NCI-H345 treated with DMSO at 0.1 percent for 48 hours (cell line): ENCODE measurements around the gene ORM2.
A peak's percentile ranks its signal among the peaks of the same experiment; 100 is the strongest.
"Not testable (repeated sequence)": the region's sequence is repeated elsewhere in the genome, so short reads cannot be mapped to it uniquely, and the experiment has no call there.

Experiments
- DNase-seq: peaks from one replicate; lab custom pipeline; 2025; ENCODE audit not compliant: unreplicated experiment; lab: John Stamatoyannopoulos, UW

Gene ORM2

DNA sequence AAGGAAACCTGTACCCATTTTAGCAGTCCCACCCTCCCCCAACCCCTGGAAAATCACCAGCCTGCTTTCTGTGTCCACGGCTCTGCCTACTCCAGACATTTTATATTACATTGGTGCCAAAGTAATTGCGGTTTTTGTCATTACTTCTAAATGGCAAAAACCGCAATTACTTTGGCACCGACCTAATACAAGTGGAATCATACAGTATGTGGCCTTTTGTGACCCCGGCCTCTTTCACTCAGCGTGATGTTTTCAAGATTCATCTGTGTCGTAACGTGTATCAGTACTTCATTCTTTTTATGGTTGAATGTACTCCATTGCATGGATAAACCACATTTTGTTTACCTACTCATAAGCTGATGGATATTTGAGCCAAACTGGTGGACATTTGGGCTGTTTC is 16.5 kb upstream of the ORM2 start:
- DNase-seq: no peak

DNA sequence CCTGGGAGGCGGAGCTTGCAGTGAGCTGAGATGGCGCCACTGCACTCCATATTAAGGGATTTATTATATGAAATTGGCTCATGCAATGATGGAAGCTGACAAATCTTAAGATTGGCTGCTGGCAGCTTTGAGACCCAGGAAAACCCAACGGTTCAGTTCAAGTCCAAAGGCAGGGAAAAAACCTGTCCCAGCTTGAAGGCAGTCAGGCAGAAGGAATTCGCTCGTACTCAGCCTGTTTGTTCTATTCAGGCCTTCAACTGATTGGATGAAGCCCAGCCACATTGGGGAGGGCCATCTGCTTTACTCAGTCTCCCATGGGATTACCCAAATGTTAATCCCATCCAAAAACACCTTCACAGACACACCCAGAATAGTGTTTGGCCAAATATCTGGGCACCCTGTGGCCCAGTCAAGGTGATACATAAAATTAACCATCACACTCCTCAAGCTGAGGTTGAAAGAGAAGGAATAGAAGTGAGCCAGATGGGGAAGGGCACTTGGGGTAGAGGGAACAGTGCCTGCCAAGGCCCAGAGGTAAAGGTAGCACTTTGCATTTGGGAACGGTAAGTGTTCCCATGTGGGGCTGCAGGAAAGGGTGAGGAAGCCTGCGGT is 15.3 kb upstream of the ORM2 start:
- DNase-seq: no peak

DNA sequence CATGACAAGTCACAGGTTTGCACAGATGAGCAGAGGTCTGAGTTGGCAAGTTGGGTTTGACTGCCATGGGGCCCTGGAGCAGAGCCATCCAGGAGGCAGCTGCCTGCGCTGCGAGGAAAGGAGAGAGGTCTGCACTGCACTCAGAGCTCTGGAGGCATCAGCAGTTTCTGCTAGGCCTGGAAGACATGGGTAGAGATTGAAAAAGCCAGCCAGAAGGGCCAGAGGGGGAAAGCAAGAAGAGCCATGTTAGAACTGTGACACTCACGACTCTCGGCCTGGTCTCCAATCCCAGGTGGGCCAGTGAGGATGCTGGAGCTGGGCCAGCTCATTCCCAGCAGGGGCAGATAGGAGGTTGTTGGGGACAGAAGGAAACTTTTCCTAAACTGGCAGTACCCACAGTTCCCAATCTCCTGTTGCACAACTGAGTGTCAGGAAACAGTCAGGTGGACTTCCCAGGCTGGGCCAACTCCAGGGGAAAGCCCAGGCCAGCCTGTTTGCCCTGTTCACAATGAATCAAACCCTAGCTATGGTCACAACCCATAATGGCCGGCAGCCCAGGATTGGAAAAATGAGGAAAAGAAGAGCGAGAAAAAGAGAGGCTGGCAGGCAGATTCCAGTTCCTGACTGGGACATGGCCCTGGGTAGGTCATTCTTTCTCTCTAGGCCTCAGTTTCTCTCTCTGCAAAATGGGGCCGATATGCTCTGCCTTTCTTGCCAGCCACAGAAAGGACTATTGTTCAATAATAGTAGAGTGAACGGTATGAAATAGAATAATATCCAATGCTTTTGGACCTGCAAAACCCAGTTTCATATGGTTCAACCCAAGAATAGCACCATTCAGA is 14.6 kb upstream of the ORM2 start:
- DNase-seq: no peak

DNA sequence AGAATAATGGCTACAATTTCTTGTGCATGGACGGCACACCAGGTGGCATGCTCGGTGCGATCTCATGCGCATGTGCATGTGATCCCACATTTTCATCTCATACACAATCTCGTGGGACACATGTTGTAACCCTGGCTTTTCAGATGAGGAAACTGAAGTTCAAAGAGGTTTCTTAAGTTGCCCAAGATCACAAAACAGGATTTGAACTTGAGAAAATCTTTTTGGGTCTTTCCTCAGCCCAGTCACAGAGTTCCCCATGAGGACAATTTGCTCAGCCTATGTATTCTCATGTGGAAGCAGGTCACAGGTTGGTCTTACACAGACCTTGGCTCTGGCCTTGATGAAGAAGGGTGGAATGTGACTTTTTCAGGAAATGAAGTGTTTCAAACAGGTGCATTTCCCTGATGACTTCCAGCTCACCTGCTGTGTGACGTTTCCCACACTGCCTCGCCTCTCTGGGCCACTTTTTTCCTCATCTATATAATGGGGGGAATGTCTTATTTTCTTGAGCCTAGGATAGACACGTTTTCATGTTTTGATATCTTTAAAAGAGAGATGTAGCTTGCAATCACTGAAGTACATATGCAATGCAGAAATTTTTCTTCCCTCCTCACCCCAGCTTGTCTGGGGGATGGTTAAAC is 13.8 kb upstream of the ORM2 start:
- DNase-seq: no peak

DNA sequence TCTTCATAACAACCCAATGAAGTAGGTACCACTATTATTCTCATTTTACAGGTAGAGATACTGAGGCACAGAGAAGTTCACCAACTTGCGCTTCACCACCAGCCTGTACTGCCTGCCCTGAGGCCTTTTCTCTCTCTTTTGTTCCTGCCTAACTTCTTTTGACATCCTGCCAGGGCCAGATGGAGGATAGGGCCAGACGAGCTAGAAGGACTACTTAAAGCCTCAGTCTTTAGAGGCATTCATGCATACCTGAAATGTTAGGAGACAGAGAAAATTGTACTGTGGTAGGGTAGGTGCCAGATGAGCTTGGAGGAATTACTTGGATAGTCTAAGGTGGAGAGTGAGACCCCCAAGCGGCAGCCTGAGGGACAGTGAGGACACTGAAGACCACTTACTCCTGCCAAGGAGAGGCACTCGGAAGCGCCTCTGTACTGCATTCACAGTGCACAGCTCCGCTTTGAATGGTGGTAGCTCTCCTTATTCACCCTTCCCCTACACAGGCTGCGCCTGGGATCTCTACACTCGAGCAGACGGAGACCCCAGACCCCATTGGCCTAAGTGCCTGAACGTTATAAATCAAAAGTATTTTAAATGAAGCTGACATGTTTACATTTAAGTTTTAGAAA is 13.0 kb upstream of the ORM2 start:
- DNase-seq: peak; percentile 25

DNA sequence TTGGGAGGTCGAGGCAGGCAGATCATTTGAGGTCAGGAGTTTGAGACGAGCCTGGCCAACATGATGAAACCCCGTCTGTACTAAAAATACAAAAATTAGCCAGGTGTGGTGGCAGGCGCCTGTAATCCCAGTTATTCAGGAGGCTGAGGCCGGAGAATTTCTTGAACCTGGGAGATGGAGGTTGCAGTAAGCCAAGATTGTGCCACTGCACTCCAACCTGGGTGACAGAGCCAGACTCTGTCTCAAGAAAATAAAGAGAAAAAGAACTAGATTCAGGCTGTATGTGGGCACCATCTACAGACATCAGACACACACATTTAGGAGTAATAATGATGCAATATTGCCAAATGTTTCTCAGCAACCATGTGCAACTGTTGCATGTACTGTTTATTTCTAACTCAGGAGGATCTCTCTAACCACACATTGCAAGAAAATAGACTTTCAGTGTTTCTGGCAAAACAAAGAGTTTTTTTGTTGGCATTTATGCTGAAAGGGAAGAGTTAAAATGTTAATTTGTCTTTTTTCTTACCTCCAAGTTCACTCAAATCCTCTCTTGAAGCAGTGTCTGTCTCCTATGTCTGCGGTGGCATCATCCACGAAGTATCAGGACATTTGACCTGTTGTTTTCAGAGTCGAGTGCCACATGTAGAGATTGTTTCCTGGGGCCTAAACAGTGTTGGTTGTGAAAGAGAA is 11.9 kb upstream of the ORM2 start:
- no peak for DNase-seq

DNA sequence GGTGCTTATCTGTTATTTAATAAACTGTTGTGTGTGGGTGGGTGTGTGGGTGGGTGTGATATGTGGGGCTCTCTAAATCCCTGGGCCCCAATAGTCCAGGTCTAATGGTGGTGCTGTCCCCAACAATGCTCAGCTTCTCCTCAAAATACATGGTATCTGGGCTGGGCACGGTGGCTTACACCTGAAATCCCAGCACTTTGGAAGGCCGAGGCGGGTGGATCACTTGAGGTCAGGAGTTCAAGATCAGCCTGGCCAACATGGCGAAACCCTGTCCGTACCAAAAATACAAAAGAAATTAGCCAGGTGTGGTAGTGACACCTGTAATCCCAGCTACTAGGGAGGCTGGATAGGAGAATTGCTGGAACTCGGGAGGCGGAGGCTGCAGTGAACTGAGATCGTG is 11.3 kb upstream of the ORM2 start:
- DNase-seq: no peak

DNA sequence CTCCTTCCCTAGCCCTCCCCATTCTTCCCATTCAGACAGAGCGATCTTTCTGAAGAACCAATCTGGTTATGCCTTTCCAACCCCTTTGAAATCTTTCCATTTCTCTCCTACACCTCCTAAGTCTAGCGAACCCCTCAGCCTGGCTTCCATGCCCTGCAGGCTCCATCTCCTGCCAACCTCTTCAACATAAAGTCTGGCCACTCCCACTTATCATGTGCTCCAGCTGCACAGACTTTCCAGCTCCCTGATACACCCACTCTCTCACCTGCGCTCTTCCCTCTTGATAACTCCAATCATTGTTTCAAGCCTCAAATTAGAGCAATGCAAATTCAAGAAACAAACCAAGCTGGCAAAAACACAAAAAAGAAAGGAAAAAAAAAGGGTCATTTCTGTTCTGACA is 10.5 kb upstream of the ORM2 start:
- DNase-seq: peak; percentile 47

DNA sequence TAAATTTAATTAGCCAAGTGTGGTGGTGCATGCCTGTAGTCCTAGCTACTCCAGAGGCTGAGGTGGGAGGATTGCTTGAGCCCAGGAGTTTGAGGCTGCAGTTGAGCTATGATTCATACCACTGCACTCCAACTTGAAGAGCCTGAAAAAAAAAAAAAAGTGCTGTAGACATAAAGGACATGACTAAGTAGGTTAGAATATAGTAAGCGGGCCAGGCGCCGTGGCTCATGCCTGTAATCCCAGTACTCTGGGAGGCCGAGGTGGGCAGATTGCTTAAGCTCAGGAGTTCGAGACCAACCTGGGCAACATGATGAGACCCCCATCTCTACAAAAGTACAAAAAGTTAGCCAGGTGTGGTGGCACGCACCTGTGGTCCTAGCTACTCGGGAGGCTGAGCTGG is 9.0 kb upstream of the ORM2 start:
- not testable (repeated sequence) for DNase-seq

DNA sequence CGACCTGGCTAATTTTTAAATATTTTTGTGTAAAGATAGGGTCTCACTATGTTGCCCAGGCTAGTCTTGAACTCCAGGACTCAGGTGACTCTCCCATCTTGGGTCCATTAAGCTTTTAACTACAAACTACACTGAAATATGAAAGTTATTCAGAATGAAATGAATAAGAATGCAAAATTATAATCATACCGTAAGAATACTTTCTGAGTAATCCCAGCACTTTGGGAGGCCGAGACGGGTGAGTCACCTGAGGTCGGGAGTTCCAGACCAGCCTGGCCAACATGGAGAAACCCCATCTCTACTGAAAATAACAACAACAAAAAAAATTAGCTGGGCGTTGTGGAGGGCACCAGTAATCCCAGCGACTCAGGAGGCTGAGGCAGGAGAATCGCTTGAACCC is 7.9 kb upstream of the ORM2 start:
- DNase-seq: no peak

DNA sequence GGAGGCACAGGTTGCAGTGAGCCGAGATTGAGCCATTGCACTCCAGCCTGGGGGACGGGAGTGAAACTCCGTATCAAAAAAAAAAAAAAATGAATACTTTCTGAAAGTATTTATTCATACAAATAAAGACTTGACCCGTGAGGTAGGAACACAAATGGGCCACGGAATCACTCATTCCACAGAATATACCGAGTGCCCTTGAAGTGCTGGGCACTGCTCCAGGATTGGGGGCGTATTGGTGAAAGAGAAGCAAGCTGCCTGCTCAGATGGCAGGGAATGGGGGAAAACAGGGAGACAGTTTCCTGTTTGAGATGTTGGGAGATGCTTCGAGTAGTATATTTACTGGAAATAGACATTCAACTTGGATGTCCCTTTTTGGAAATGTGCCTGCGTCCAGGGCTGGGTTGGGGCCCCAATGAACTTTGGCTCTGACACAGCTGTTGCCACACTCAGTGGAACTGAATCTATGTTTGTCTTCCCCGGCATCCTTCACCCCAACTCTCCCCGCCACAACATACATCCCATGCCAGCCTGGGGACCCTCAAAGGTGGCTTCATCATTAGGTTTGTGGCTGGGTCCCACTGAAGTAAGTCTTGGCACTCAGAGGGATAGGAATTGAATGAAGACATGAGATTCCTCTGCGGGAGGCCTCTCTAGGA is 7.4 kb upstream of the ORM2 start:
- DNase-seq: not testable (repeated sequence)

DNA sequence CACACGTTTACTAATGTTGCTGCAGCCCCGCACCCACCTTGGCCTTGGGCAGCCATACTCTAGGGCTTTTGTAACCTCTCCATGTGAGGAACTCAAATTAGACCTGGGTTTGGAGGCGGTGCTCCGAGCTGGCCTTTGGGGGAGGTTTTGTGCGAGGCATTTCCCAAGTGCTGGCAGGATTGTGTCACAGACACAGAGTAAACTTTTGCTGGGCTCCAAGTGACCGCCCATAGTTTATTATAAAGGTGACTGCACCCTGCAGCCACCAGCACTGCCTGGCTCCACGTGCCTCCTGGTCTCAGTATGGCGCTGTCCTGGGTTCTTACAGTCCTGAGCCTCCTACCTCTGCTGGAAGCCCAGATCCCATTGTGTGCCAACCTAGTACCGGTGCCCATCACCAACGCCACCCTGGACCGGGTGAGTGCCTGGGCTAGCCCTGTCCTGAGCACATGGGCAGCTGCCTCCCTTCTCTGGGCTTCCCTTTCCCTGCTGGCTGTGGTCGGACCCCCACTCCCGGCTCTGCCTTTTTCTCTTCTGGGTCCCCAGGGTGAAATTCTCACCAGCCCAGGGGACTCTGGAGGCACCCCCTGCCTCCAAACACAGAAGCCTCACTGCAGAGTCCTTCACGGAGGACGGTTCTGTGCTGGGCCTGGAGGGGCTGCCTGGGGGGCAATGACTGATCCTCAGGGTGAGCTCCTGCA is 6.7 kb upstream of the ORM2 start, which contains the start of gene ORM1:
Gene ORM1 (plus strand): TSS at position 268 of the 701 bp plus-strand sequence. CDS start 36 bp downstream, at position 304.
- DNase-seq: not testable (repeated sequence)

DNA sequence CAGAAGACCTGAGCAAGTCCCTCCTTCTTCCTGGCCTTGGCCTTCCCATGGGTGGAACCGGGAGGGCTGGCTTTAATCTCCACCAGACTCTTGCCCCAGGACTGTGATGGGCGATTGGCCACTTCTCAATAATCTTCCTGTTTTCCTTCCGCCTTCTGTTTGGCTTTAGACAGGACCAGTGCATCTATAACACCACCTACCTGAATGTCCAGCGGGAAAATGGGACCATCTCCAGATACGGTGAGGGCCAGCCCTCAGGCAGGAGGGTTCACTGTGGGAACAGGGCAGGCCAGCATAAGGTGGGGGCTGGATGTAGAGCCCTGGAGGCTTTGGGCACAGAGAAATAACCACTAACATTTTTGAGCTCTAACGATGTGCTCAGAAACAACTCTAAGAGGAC is 5.8 kb upstream of the ORM2 start:
- not testable (repeated sequence) for DNase-seq

DNA sequence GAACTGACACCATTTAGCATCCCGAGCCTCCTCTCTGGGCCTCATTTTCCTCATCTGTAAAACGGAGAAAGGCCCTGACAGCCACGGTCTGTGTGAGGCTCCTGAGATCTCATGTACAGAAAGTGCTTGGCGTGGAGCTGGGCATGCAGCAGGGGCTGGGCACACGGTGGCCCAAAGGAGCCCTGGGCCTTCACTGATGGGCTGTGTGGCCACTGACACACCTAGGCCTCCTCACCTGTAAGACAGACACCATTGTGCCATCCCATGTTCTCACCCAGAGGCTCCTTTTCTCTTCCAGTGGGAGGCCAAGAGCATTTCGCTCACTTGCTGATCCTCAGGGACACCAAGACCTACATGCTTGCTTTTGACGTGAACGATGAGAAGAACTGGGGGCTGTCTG is 5.2 kb upstream of the ORM2 start:
- DNase-seq: no peak

DNA sequence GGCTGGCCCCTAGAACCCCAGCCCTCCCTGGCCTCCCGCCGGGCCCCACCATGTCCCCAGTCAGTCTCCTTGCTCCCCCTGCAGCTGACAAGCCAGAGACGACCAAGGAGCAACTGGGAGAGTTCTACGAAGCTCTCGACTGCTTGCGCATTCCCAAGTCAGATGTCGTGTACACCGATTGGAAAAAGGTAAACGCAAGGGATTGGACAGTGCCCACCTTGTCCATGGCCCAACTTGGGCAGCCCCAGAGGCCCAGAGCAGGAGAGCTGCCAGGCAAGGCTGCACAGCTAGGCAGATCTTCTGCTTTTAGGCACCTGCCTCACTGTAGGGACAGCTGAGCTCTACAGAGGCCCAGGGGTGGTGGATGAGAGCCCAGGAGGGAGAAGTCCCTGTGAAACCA is 4.7 kb upstream of the ORM2 start:
- not testable (repeated sequence) for DNase-seq

DNA sequence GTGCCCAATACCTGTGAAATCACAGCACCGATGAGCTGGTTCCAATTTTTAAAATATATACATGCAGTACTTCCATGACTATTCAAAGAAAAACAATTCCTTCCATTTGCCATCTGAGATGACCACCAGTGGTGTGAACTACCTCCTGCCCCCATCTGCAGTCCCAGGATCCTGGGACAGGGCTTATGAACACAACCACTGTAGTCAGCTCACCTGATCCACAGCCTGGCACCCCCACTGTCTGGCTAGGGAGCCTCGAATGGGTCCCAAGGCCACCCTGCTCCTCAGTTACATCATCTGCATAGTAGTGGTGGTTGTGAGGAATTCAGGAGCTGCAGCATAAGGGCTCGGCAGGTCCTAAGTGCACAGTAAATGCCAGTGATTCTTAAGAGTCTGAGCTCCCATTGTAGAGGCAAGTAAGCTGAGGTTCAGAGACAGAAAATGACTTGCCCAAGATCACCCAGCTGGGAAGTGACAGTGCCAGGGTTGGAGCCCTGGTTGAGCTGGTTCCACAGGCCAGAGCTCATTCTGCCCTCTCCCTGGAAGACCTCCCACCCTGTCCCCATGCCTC is 3.9 kb upstream of the ORM2 start:
- not testable (repeated sequence) for DNase-seq

DNA sequence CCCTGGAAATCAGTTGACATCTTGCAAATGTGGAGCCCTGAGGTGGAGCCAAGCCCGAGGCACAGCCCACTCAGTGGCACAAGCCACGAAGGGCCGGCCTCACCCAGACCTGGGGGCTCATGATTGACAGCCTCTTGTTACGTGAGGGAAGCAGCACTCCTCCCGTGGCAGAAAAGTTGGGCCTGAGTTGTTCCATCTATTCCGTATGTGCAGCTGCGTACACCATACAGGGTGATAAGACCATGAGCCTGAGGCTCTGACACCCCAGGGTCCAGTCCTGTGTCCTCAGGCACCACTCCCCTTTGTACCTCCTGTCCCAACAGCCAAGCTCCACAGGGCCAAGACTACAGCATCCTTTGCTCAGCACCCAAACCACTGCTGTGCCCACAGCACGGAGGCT is 1.9 kb upstream of the ORM2 start:
- no peak for DNase-seq

DNA sequence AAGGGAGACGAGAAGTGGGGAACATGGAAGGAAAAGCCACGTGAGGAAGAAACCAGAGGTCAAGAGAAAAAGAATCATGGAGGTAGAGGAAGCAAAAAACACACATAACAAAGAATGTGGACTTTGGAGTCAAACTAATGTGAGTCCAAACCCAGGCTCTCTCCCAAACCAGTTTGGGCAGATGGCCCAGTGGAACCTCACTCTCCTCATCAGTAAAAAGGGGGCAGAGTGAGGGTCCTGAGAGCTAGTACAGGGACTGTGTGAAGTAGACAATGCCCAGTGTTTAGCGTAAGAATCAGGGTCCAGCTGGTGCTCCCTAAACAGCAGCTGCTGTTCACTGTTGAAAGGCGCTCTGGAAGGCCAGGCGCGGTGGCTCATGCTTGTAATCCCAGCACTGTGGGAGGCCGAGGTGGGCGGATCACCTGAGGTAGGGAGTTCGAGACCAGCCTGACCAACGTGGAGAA is 1.3 kb upstream of the ORM2 start:
- not testable (repeated sequence) for DNase-seq

DNA sequence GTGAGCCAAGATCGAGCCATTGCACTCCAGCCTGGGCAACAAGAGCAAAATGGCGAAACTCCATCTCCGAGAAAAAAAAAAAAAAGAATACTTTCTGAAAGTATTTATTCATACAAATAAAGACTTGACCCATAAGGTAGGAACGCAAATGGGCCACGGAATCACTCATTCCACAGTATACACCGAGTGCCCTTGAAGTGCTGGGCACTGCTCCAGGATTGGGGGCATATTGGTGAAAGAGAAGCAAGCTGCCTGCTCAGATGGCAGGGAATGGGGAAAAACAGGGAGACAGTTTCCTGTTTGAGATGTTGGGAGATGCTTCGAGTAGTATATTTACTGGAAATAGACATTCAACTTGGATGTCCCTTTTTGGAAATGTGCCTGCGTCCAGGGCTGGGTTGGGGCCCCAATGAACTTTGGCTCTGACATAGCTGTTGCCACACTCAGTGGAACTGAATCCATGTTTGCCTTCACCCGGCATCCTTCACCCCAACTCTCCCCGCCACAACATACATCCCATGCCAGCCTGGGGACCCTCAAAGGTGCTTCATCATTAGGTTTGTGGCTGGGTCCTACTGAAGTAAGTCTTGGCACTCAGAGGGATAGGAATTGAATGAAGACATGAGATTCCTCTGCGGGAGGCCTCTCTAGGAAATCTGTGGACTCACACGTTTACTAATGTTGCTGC is 588 bp upstream of the ORM2 start:
- DNase-seq: not testable (repeated sequence)
